Glutamatergic neuron (in vitro differentiated cells): ENCODE data around the gene SPART. TPM values are rescaled to one million over a fixed set of nuclear protein-coding genes. Genes with fewer than 3 reads are reported as not detected.

ENCODE experiments used
- DNase-seq: peaks from one replicate; pipeline ENCODE4 v3.0.0; 2022
- H3K27ac Mint-ChIP-seq: one replicate; pipeline ENCODE4 v1.8.0; 2020; ENCODE audit warnings: mild to moderate bottlenecking, mixed read lengths, inconsistent platforms; ENCODE audit not compliant: unreplicated experiment
- H3K27me3 Mint-ChIP-seq: one replicate; pipeline ENCODE4 v1.8.0; 2020; ENCODE audit warnings: mild to moderate bottlenecking, moderate library complexity, mixed read lengths, inconsistent platforms; ENCODE audit not compliant: unreplicated experiment
- H3K36me3 Mint-ChIP-seq: one replicate; pipeline ENCODE4 v1.8.0; 2020; ENCODE audit warnings: mild to moderate bottlenecking, mixed read lengths, inconsistent platforms; ENCODE audit not compliant: unreplicated experiment
- H3K4me1 Mint-ChIP-seq: one replicate; pipeline ENCODE4 v1.8.0; 2020; ENCODE audit warnings: mild to moderate bottlenecking, low read depth, mixed read lengths, inconsistent platforms; ENCODE audit not compliant: unreplicated experiment
- H3K4me3 Mint-ChIP-seq: one replicate; pipeline ENCODE4 v1.8.0; 2020; ENCODE audit warnings: mild to moderate bottlenecking, mixed read lengths, inconsistent platforms; ENCODE audit not compliant: unreplicated experiment
- H3K9me3 Mint-ChIP-seq: one replicate; pipeline ENCODE4 v1.8.0; 2020; ENCODE audit warnings: mild to moderate bottlenecking, moderate library complexity, mixed read lengths, inconsistent platforms; ENCODE audit not compliant: unreplicated experiment
- total RNA-seq: library from RNA; stranded (reverse); fragmentation: NEBNext Ultra II Directional; extraction: Animal tissue kit (Norgen Biotek cat#: 25700); gene quantifications from one replicate; pipeline ENCODE4 v1.2.1, GENCODE V29; 2021; ENCODE audit not compliant: unreplicated experiment
- TF ChIP-seq, protein P1 (sequence below): fragments of 200-600 bp; sonication (generic); IDR thresholded peaks from one replicate; pipeline ENCODE4 v1.5.0; 2021; ENCODE audit not compliant: partially characterized antibody, unreplicated experiment

The SPART gene
- total RNA-seq, 1 donor from 2014 or later, result 7.4 TPM

DNA sequence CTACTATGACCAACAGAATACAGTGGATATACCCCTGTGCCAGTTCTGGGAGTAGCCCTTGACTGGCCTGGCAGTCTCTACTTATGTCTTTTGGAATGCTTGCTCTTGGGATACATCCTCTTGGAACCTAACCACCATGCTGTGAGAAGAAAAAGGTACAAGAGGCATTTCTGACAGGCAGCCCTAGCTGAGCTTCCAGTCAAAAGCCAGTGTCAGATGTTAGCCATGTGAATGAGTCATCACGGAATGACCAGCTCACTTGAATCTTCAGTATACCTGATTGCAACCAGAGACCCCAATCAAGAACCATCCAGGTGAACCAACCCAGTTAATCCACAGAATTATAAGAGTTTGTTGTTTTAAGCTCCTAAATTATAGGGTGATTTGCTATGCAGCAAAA, 52.7 kb downstream of the SPART start:
- no peaks in the 10 kb centered on the region for H3K9me3 Mint-ChIP-seq
- no peak overlapping the region for H3K4me3 Mint-ChIP-seq
- H3K36me3 Mint-ChIP-seq, result no peaks in the 10 kb centered on the region
- no peaks in the 10 kb centered on the region for H3K27me3 Mint-ChIP-seq
- TF ChIP-seq, protein P1, sequence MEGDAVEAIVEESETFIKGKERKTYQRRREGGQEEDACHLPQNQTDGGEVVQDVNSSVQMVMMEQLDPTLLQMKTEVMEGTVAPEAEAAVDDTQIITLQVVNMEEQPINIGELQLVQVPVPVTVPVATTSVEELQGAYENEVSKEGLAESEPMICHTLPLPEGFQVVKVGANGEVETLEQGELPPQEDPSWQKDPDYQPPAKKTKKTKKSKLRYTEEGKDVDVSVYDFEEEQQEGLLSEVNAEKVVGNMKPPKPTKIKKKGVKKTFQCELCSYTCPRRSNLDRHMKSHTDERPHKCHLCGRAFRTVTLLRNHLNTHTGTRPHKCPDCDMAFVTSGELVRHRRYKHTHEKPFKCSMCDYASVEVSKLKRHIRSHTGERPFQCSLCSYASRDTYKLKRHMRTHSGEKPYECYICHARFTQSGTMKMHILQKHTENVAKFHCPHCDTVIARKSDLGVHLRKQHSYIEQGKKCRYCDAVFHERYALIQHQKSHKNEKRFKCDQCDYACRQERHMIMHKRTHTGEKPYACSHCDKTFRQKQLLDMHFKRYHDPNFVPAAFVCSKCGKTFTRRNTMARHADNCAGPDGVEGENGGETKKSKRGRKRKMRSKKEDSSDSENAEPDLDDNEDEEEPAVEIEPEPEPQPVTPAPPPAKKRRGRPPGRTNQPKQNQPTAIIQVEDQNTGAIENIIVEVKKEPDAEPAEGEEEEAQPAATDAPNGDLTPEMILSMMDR, result no peak
- no peaks in the 10 kb centered on the region for H3K4me1 Mint-ChIP-seq
- H3K27ac Mint-ChIP-seq, result no peak overlapping the region
- no peak for DNase-seq

DNA sequence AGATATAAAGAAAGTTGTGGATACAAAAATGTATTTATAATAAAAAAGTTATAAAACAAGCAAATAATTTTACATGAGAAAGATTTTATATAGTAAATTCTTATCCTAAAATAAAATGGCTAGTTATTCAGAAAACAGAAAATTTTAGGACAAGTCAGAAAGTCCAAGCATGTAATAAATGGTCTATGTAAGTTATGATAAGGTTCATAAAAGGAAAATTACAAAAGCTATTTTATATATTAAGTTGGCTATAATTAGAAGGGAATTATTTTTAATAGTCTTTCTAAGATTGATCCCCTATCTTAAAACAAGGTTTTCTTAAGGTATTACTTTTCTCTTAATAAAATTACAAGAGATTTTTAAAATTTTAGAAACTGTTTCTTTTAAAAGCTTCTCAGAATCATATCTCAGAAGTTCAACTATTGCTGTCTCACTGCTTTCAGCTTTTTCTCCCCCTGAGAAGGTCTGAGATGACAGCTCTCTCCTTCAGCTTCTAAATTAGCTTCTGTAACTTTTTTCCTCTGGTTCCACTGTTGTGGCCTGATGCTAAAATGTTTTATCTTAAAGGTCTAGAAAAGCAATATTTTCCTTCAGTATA, 57.3 kb downstream of the SPART start:
- TF ChIP-seq, protein P1, result no peak
- no peak for DNase-seq
- Mint-ChIP-seq H3K4me1 (no peaks in the 10 kb centered on the region), H3K4me3 (no peak overlapping the region), H3K27ac (no peak overlapping the region), H3K36me3 (peaks cover 10% of the 10 kb centered on the region), H3K9me3 (no peaks in the 10 kb centered on the region), H3K27me3 (no peaks in the 10 kb centered on the region)

DNA sequence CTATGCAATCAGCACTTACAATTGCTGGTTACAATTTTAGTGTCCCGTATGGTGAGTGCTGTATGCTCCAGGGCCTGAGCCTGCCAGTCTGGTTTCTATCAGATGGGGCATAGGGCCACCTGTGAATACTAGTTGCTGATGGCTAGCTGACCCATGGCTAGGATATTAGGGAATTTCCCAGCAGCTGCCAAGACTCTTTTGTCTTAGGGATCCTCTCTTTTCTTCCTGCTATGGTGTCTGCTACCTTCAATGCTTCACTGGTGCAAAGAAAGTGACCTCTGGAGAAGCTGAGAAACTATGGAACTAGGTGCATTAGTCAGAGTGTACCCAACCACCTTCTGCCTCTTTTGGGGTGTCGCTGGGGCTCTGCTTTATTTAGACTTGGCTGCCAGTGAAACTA, 60.2 kb downstream of the SPART start:
- no peaks in the 10 kb centered on the region for H3K27me3 Mint-ChIP-seq
- H3K36me3 Mint-ChIP-seq, result peaks cover 10% of the 10 kb centered on the region
- no peaks in the 10 kb centered on the region for H3K9me3 Mint-ChIP-seq
- no peak overlapping the region for H3K27ac Mint-ChIP-seq
- no peak overlapping the region for H3K4me3 Mint-ChIP-seq
- DNase-seq, result no peak
- H3K4me1 Mint-ChIP-seq, result no peaks in the 10 kb centered on the region
- TF ChIP-seq, protein P1, result no peak

DNA sequence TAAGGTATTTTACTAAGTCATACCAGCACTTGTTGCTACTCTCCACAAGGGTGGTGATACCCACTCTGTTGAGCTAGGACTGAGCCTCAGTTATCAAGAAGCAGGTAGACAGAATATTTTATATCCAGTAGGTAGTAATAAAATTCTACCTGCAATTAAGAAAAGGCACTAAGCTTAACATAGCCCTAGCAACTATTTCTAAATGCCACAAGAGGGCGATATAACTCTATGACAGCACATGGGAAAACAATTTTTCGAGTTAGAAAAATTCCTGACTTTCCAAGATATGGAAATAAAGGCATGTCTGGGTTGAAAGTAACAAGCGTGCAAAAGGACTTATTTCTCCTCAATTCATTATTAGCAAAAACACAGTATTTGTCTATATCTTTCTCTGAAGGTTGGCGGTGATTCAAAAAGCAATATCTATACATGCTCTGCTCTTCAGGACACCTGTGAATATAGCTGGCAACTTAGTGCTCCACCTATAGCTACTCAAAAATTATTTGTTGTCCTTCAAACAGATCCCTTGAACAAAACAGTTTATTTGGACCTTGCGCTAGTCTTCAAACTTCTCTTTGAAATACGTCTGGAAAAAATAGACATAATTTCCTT, 63.3 kb downstream of the SPART start:
- no peak overlapping the region for H3K27ac Mint-ChIP-seq
- no peak overlapping the region for H3K4me3 Mint-ChIP-seq
- H3K4me1 Mint-ChIP-seq, result no peaks in the 10 kb centered on the region
- DNase-seq, result no peak
- peaks cover 10% of the 10 kb centered on the region for H3K36me3 Mint-ChIP-seq
- TF ChIP-seq, protein P1, result peak; percentile 86
- H3K27me3 Mint-ChIP-seq, result no peaks in the 10 kb centered on the region
- no peaks in the 10 kb centered on the region for H3K9me3 Mint-ChIP-seq

DNA sequence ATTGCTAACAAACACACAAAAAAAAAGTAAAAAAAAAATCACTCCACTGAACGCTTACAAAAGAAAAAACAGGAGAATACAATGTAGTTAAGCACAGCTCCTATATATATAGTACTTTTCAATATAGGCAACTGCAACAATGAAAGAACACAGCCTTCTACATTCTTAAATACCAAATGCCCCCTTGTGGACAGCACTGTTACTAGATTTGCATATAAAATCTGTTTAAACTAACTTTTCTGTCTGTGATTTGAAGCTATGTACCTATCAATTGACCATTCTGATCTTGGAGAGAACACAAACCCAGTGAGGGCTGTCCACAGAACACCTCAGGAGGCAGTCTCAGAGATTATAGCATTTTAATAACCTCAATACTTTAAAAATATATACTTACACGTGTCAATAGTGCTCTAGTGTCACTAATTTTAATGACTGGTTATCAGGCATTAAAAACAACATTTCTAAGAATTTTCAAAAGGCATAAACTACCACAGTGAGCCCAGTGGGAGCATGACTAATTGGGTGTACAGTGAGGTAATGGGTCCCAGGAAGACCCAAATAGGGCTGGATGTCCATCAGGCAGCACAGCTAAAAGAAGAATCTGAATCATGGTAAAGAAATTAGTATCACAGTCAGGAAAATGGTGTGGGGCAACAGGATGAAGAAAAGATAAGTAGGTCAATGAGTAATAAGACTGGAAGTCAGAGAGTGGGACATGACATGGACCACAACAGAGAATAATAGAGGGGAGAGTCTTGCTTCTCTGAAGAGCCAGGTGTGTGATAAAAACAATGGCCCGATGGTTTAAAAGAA, 70.8 kb downstream of the SPART start:
- Mint-ChIP-seq H3K36me3 (no peaks in the 10 kb centered on the region), H3K27ac (no peak overlapping the region)
- TF ChIP-seq, protein P1, result peak; percentile 85

More for the DNA sequence above, 70.8 kb downstream of the SPART start:
- no peaks in the 10 kb centered on the region for H3K4me1 Mint-ChIP-seq
- H3K27me3 Mint-ChIP-seq, result peaks cover 1% of the 10 kb centered on the region
- no peak for DNase-seq
- no peaks in the 10 kb centered on the region for H3K9me3 Mint-ChIP-seq
- no peak overlapping the region for H3K4me3 Mint-ChIP-seq
